ENCODE results near the gene NFATC1.

The NFATC1 gene

DNA sequence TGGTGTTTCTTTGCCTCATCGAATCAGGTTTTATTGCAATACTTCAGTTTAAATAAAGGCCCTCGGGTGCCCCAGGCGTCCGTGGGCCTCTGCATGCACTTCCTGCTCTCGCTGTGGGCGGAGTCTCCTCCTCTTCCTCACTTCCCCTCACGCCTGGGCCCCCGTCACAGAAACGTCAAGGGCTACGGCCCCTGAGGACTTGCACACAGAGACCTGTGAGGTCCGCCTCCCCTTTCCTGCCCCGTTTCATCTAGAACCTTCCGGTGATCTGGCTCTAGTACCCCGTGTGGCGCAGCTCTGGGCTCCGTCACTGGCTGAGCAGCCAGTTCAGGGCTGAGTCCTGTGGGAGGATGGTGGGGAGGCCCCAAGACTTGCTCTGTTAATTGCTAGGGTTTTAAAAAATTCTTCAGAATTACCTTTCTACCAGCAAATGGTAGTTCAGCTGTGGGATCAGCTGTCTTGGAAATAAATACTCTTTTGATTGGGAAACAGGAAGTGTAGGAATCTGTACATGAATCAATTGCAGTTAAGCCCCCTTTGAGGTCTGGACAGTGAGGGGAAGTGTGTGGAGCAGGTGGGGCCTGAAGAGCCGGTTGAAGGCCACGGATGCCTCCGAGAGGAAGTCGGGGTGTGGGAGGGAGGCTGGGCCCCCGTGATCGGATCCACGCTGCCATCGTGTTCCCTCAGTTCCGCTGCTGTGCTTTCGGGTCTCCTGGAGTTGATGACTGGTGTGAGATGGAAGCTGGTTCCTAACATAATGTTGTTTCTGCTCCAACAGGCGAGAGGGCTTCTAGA, 10.2 kb downstream of the NFATC1 start:
- peak; percentile 30 to 31 for DNase-seq

GRCh38 chr18:79406708-79407107, 11.0 kb downstream of the NFATC1 start:
- DNase-seq, result no peak

- DNase-seq, result no peak
Measured at GRCh38 chr18:79409313-79409712, 13.6 kb downstream of the NFATC1 start.

GRCh38 chr18:79410171-79410641, 14.5 kb downstream of the NFATC1 start:
- no peak for DNase-seq

GRCh38 chr18:79410731-79411613, 15.2 kb downstream of the NFATC1 start:
- no peak for DNase-seq

DNA sequence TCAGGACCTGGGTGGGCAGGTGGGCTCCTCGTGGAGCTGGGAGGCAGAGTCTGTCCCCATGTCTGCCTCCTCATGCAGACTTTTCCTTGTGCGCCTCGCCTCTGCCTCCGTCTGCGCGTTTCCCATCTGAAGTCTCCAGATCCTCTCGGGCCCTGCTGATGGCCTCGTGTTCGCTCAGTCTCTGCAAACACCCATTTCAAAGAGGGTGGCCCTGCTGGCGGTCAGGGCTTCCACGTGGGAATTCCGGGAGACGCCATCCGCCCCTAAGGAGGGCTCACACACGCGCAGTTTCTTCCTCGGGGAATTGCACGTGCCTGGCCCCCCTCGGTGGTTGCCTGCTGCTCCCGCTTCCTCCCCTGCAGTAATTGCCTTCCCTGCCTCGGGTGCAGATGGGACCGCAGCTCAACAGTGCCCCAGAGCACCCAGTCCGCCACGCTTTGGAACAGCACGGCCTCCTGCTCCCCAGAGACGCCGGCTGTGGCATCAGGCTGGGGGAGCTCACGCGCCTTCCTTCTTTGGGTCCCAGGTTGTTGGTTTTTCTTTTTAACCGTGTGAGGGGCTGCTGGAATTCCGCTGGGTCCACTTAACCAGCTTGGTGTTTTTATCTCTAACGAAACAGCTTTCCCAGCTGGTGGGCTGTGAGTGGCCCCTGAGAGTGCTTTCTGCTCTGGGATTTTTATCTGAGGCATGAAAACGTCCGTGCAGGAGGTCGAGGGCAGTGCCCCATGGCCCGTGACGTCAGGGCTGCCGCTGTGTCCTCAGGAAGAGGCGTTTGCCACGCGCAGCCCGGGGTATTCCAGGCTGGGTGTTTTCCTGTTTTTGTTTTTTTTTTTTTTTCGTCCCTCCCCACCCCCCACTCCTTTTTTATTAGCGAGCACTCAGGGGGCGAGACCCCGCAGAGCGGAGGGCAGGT, 16.1 kb downstream of the NFATC1 start:
- DNase-seq, result no peak

GRCh38 chr18:79413025-79413424, 17.3 kb downstream of the NFATC1 start:
- no peak for DNase-seq

GRCh38 chr18:79413426-79413825, 17.7 kb downstream of the NFATC1 start:
- no peak for DNase-seq

DNA sequence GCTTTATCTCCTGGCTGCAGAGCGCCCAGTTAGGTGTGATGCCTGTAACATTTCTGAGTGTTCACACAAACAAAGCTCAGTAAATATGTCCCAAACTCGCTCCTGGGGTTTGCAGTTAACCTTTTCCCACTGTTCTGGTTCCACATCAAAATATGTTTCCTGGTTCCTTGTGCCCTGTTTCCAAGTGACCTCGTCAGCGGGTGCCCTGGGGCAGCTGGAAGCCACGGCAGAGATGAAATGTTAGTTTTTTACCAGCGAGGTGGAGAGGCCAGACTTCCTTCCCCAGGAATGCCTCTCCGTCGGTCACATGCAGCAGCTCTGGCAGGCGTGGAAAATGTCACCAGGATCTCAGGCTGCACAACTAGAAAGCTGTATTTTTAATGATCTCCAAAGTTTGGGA, 18.2 kb downstream of the NFATC1 start:
- DNase-seq, result no peak

DNA sequence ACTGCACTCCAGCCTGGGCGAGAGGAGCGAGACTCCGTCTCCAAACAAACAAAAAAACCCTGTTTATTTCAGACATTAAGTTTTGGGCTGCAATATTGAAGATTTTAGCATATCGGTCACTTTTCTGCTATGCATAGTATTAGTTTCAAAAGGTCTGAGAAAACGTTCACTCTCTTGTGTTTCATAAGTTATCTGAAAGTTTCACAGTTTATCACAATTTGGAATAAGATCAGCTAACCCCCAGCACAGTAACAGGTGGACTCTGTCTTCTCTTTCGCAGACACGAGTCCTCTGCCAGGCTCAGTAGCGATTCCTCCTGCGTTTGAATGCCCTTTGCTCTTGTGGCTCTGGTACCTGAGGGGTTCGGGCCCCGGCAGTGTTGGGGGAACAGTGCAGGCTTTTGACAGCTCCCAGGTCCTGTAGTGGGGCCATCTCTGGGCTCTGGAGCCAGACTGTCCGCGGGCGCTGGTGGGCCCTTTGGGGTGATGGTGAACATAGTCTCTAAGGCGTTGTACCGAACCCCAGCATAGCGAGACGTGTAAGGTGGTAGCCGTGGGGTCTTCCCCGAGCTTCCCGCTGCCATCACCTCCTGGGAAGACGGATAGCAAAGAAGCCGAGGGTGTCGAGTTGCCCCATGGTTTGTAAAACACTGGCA, 20.4 kb downstream of the NFATC1 start:
- no peak for DNase-seq

DNA sequence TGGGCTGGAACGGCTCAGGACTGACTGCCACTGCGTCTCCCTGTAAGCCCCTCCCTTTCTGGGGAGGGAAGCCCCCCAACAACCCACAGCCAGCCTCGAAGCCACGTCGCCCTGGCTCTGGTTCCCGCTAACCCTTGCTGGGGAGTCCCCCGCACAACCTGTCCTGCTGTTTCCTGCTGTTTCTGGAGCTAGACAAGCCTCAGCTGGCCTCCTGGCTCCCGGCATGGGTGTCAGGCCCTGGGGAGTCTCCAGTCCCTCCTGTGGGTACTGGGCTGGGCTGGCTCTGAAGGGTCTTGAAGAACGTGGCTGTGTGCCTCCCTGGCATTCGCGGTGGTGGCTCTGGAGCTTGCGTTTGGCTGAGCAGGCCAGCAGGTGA, 20.9 kb downstream of the NFATC1 start:
- no peak for DNase-seq

GRCh38 chr18:79418236-79418635, 22.5 kb downstream of the NFATC1 start:
- no peak for DNase-seq

- no peak for DNase-seq
Measured at GRCh38 chr18:79418642-79419041, 22.9 kb downstream of the NFATC1 start.

GRCh38 chr18:79420033-79420745, 24.5 kb downstream of the NFATC1 start:
- no peak for DNase-seq

DNA sequence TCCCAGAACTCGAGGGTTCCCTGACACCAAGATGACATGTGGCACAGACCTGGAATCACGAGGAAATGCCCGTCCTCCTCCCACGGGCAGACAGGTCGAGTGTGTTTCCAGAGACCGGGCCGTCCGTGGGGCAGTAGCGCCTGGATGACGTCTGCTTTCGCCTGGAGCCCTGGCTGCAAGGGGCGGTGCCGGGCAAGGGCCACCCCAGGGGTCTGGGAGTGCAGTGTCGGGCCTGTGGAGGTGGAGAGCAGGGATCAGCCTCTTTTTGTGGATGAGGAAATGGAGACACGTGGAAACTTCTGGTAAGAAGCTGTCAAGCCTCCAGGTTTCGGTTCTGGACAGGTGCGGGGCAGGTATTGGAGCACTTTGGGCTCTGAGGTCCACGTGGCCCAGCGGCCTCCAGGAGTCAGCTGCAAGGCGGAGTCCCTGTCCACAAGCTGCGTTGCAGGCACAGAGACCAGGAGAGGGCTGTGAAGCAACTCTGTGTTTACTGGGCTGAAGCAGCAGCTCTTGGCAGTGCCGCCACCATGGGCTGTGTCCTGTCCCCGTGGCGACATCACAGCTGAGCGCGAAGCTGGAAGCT, 25.6 kb downstream of the NFATC1 start:
- DNase-seq, result no peak

GRCh38 chr18:79422022-79422782, 26.5 kb downstream of the NFATC1 start:
- DNase-seq, result no peak

DNA sequence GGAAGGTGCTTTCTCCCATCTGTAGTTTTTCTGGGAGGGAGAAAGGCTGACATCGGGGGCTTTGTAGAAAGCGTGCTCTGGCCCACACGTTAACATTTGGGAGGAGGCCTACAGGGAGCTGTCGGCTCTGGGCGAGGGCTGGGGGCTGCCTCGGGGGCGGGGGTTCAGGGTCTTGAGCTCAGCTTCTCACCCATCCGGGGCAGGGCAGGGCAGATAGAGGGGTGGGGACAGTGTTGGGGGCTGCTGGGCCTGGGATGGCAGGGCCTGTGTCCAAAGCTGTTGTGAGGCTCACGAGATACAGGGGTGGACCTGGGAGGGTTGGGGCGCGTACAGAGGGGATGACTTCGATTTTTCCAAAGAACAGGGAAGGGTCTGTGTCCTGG, 27.0 kb downstream of the NFATC1 start:
- no peak for DNase-seq

DNA sequence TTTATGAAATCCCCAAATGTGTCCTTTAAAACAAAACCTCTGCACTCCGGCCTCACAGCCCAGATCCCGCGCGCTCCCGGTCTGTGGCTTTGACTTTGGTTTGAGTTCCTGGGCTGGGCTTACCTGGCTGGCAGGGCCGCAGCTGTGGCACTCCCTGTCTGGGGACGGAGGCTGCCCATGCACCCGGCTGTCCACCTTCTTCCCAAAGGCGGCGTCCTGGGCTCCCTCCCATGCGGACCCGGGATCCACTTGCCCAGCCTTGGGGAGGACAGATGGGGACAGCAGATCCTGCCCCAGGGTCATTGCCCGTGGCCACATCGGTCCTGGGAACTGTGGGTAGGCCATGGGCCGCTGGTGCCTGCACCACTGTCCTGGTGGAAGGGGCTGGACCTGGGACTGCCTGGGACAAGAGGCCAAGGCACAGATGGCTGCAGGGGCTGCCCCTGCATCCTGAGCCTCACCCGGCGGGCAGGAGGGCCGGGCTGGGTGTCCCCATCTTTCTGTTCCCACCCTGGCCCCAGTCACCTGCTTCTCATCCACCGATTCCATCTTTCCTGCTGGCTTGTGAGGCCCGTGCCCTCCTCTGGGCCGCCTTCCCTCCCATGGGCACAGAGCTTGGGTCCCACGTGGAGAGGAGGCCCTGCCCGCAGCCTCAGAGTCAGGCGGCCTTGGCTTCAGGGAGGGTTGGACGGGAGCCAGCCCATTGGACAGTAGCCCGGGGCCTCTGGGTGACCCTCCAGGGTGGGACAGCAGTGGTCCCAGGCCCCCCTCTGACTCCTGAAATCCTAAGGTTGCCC, 27.7 kb downstream of the NFATC1 start:
- no peak for DNase-seq

DNA sequence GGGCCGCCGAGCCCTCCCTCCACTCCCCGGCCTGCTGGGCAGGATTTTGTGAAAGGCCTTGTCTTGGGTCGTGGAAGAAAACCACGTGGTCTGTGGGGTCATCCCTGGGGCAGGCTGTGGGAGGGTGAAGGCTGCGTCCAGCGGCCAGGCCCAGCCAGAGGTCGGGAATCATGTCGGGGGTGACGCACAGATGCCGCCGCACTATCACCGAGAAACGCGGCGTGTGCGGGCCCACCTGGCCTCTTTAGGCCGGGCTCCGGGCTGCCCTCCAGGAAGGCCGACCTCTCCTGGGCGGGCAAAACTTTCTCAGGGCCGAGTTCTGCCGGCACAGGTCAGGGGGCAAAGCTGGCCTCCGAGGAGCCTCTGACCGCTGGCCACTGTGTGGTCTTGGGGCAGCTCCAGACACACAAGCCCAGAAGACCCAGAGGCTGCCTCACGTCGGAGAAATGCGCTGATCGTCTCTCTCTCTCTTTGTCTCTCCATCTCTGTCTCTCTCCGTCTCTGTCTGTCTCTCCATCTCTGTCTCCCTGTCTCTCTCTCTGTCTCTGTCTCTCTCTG, 28.4 kb downstream of the NFATC1 start:
- no peak for DNase-seq

Data from bone marrow (tissue), 2 donors.